GM19025 (cell line): ENCODE measurements around the gene SLX4IP.

ENCODE experiments used
- ATAC-seq: cut with Tn5 transposase; IDR thresholded peaks from one replicate; pipeline ENCODE4 v1.9.1; 2021; ENCODE audit warnings: mild to moderate bottlenecking, low read depth, moderate library complexity; ENCODE audit not compliant: unreplicated experiment

The SLX4IP gene

DNA sequence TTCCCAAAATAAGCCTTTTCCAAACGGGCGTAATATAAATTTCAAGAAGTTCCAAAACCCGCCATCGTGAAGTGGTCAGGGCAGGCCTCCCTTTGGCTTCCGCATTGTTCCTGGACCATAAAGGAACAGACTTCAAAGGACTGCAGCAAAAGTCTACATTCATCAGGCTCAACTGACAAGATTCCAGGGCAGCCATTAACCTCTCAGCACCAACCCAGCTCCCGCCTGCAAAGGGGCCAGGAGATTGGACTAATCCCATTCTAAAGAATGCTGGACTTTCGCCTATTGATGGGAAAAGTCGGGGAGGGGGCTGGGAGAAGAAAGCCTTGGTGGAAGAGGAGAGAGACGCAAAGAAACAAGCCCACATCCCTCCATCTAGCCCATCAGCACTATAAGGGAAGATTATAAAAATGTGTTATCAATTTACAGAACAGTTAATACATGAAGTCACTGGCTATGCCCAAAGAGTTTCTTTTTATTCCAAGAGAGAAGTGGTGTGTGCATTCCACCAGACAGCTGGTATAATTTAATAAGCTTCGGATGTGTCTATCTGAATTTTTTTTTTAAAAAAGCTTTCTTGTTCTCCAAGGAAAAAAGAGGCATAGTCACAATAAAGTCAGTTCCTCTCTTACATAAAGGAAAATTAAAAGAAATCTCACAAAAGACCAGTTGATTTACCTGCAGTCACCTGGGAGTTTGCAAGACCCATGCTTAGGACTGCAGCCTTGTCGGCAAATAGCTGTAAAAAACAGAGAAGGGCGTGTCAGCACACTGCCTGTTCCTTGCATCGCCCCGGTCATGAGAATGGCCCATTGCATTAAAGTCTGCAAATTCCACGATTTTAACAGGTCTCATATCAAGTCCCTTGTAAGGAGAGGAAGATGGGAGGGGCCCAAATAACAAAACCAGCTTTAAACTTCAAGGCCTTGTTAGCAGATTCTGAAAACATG lies 220.9 kb downstream of the SLX4IP start:
- no peak for ATAC-seq

DNA sequence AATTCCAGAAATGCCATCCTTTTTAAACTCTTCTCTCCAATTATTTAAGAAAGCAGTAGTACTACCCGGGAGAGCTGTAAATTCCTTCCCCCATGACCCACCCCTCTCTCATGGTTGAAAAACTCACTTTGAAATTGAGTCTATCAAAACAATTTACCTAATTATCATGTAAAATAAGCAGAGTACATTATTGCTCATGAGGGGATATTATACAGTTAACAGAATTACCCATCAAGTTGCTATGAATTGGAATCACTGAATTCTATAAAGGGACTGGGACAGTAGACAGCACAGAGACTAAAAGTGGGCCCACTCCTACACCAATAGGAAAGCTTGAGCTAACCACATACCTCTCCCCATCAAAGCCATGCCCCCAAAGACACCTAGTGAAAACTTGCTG lies 222.3 kb downstream of the SLX4IP start:
- no peak for ATAC-seq

DNA sequence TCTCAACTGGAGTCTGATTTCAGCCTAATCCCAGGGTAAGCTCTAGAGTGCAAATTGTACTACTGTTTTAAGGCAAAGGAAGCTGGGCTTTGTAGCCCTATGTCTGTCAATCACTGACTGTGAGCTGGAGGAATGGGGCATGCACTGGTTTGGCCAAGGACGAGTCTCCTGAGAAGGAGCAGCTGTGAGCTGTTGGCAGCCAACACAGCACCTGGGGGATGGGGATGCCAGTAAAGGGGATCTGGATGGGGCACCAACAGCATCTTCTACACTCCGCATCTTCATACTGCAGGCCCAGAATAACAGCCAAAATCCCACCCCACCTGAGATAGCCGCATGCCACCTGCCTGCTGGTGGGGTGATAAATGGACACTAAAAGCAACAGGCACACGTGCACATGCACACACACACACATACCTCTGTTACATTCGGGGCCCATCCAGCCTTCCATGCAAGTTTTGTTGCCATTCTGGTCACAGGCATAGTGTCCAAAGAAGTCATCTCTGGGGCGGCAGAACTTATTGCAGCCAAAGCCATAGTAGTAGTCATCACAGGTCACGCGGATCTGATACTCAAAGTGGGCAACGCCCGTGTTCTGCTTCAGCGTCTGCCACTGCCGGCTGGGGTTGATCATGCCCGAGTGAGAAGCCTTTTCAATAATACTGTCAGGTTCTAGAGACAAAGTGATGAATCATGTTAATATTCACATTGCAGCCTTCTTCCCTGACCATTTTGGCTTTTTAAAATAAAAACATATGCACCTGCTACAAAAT lies 223.1 kb downstream of the SLX4IP start:
- no peak for ATAC-seq

DNA sequence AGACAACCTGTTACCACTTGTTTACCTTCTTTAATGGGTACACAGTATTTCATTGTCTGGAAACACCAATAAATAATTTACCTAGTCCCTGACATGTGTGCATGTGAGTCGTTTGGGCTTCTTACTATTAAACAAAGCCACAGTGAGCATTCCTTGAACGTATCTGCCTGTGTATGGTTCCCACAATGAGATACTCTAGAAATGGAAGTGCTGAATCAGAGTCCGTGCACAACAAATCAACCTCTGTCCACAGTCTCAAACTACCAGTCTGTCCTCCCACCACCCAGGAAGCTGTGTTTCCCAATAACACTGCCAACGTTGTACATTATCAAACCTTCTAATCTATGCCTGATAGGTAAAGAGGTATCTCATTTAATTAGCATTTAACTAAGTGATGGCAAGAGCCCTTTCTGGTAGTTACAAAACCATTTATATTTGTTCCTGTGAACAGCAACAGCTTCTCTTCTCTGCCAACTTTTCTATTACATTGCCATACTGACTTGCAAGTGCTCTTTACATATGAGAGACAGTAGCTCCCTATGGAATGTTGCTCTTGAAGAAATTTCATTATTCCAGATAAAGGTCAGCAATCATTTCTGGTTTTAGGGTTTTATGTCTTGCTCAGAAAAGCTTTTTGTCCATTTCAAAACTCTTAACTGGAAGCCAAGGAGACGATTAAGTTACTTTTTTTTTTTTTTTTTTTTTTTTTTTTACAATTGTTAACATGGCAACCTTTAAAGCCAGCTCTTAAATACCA lies 223.9 kb downstream of the SLX4IP start:
- ATAC-seq: no peak

DNA sequence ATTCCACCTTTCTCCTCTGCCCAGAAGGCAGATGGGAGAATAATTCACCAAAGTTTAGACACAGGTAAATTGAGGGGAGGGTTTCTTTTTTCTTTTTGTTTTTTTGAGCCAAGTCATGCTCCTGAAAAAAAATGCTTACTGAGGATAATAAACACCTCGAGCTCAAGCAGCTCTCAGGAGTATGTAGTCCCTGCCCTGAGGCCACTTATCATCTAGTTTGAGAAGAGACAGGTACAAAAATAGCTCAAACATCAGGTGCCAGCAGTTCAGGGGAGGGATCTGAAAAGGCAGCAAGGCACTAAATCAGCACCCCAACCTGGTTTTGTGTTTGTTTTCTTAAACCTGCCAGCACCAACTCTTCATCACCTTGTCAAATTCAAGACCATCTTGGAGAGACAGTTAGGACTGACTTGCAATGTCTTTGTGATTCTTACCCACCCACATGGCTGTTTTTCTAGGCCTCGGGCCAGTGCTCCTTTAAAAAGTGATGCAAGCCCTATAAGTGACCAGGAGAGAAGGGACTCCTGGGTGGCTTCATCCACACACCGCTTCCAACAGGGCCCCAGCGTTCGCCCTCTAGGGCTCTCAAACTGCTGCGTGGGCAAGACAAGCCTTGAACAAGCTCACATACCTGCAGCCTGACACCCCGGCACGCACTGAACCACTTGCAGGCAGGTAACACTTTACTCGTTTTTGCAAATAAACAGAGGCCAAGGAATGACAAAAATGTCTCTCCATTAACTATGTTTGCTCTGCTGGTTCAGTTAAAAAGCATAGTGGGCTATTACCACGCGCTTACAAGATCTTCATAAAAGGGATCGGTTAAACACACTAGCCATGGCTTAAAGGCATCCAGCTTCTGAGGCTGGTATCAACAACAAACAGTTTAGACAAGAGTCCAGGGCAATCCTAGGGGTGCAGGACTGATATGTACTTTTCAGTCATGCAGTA lies 224.8 kb downstream of the SLX4IP start:
- ATAC-seq: no peak

DNA sequence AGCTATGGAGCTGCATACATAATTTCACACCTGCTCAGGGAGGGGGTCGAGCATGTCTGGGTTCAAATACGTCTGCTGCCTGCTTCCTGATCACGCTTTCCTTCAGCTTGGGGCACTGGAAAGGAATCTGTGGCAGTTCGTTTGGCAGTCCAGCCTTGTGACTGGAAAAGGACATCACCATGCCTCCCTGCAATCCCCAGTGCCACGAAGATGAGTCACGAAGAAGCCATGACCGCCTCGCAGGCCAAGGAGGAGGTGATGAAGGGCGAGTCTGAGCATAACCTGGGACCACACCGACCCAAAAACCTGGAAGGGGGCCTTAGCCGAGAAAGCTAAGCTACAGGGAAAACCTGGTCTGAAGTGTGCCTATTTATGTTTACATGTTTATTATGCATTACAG lies 225.6 kb downstream of the SLX4IP start:
- ATAC-seq: no peak

DNA sequence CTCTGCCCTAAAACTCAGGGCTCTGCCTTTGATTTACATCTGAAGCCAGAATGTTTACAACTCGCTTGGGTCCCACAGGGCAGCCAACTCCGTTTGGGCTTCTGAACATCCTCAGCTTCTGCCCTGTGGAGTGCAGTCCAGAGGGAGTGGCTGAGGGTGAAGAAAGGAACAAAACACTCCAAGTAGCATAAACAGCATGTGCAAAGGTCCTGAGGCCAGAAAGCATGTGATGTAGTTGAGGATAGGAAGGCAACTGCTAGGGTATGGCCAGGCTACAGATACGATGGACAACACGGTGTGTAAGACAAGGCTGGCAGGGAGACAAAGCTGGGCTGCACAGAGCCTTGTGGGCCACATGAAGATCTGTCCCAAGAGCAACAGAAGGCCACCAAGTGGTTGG lies 226.2 kb downstream of the SLX4IP start:
- no peak for ATAC-seq

DNA sequence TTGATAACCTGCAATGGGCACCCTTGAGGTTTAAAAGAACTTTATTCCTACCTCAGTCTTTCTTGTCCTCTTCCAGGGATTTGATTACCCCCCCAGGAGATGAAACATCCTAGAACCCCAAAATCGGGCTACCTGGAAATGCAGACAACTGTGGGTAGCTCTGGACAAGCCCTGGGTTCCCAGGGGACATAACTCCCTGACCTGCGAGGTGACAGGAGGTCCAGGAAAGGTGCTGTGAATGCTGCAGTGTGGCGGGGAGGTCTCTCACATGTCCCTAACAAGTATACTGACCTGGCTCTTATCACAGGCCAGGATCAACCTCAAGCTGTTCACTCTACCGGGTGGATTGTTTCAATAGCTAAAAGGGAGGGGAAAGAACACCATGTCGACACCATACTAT lies 227.0 kb downstream of the SLX4IP start:
- ATAC-seq: no peak

DNA sequence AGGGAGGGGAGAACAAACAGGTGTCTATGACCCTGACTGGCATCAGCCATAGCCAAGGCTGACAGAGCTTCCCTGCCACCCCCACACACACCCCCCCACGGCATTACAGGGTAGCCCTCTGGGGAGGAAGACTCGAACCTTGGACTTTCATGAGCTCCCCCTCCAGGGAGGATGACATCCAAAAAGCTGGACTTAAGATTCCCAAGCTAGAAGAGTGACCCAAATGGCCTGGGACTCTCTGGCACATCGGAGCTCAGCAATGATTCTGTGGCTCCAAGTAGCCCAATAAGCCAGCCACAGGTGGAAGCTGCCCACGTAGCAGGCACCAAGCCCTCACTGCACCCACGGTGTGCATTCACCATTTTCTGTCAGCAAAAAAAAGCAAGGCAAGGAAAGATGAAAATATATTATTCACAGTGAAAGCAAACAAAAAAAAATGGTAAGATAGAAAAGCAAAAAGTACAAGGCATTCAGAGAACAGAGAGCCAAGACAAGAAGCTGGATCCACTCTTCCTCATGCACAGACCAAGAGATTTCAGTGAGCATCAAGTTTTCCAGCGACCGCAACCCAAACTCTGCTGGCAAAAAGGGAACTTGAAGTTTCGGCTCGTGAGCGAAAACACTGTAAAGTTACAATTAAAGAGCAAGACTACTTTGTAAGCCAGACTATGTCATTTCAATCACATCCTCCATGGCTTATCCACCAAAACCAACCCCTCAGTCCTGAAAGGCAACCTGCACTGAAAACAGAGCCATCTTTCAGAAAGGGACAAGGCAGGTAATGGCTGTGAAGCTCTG lies 227.8 kb downstream of the SLX4IP start:
- no peak for ATAC-seq

DNA sequence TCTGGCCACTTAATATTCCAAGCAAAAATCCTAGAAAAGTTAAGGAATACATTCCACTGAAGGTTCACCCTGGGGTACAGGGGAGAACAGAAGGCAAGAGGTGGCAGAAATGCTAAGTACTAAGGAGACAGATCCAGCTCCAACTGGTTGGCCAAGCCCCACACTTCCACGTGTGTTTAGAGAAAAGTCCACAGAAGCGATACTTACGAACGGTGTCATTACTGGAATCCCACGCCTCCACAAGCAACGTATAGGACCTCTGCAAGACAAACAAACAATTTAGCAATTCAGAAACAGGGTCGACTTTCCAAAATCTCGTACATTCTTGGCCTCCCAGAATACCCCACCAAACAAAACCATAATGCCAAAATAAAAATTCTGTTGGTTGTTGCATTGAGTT lies 228.7 kb downstream of the SLX4IP start:
- no peak for ATAC-seq

DNA sequence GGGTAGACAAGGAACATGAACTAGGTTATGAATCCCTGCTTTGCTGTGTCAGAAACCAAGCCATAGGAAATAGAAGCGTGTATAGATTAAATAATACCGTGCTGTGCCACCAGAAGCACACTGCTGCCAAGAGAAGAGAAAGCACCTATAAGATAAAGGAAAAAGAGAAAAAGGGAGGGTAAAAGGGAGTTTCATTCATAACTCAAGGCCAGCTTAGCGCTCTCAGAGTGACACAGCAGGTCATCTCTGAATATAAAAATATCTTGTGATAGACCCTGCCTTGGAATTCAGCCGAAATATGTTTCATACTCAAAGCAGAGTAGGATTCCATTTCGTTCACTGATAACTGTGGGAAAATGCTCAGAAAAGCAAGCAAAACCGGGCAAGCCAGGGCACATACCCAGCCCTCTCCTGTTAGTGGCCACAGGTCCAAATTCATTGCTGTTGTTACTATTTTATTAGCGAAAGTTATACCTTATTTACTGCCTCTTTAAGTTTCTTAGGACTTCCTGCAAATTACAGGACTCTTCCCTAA lies 230.0 kb downstream of the SLX4IP start:
- no peak for ATAC-seq

DNA sequence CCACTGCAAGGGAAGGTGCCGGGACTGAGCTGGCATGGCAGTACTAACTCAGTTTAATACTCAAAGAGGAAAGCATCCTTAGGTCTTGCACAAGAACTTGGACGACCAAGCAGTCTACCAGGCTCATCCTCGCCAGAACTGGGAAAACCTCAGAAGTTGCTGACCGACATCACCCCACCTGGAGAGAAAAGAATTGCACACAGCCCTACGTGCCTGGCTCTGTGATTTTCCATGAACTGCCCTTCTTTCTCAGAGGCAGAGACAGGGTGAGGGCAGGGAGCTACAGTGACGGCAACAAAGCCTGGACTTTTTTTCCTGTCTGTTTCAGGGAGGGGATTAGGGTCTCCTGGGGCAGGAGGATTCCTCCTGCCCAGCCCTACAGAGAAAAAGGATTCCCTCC lies 230.7 kb downstream of the SLX4IP start:
- ATAC-seq: no peak

DNA sequence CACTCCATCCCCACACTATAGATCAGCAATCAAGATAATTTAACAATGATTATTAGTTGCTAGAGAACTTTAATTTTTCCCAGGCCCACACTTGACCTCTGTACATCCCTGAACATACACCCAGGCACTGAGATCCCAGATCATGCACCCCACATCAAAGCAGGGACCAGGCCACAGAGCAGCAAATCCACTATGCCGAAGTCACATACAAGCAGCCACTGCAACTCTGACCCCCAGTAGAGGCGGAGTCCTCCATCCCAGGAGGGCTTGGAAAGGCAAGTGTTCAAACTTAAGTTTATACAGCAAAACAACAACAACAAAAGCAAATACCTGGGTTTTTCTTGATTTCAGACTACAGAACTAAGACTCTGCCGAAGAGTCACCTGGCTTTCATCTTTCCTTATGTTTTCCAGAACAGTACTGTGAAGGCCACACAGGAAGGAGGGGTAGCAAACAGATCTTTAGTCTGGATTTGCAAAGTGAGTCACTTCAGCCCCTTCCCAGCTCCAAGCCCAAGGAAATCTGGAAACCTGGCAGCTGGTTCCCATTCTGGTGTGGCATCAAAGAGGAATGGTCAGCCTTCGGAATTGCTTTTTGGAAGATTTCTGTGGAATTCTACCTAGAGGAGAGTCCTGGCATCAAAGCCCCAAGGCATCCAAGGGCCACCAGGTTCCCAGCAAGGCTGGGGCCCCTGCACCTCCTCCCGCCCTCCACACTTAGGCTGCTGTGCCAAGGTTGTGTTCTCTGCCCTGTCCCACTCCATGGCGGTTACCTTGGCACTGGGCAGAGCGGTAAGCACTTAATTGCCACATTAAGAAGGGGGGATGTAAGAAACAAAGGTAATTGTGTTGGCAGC lies 231.3 kb downstream of the SLX4IP start:
- no peak for ATAC-seq

DNA sequence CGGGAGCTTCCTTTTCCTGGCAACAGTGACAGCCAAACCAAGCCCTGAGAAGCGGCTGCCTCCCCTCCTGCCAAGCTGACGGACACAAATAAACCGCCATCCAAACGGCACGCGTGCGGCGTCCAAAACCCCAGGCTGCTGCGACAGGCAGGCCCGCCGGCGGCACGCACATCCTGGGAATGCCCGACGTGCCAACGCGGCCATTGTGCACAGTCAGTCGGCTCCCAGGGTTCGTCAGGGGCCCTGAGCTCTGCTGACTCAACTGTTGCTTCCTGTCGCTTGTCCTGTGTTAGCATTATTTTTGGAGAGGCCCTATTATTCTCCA lies 231.9 kb downstream of the SLX4IP start:
- no peak for ATAC-seq

DNA sequence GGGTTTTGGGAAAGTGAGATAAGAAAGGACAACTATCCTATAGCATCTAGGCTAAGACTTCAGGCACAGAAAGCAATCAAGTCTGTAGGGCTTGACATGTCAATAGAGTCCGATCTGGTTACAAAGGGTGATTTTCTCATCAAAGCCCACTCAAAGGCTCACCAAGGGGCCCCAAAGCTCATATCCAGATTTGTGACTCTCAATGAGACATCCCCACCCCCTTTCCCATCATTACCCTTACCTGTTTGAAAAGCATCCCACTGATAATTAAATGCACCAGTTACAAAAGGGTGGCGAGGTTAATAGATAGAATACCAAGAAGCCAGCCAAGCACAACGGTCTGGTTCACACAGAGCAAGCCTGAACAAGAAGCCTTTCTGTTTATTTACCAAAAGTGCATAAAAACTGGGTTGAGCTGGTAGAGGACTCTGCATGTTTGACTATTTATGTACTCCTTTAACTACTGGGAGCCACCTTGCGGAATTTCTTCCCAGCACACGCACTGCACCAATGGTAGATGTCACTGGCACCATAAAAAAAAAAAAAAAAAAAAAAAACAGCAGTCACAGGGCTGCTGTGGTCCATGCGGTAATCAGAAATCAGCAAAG lies 232.6 kb downstream of the SLX4IP start:
- ATAC-seq: no peak

DNA sequence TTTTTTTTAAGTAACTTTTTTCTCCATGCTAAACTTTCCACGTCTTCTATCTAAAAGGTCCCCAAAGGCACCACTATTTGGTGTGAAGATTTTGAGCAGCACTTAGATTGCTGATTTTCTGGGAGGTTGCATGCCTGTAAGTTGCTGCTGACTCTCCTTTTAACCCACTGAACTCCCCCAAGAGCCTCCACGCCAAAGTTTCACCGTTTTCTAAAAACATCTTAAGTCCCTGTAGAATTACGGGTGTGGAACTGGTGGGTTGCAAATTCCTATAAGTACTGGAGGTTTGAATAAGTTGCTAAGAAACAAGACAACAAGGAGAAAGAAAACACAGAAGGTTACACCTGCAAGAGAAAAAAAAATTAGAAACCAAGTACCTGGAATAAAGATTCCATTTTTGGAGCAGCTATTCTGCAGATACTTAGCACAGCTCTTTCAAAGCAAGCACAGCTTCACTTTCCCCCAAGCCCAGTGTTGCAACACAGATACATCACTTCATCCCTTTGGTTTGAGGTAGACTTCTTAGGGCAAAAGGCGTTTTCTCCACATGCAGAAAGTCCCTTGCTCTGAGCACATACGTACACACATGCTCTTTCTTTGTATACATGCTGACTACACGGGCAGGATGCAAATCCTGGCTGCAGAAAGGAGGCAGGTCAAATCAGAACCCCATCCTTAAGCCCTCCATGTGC lies 233.7 kb downstream of the SLX4IP start:
- no peak for ATAC-seq

DNA sequence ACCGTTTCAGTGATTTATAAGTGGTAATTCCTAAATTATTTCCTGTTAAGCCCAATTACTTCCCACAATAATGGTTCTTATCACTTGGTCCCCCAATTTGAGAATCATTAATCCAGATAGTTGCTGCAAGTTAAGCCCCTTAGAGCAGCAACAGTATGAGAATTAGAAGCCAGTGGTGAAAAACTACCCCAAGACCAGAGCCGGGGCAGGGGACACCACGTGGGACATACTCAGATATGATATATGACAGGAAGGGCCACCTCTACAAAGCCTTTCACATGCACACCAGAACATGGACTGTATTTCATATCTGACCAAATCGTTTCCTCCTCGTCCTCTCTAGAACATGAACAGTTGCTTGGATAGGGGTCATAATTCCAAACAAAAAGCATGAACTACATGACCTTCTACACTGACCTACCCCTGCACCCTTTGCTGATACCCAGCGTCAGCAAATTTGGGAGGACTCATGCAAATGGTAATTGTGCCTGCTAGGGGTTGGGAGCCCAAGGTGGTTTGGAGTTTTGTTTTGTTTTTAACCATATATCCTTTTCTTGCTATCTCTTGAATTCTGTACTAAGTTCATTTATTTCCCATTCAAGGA lies 234.8 kb downstream of the SLX4IP start:
- ATAC-seq: no peak
